ENCODE measurements around the gene TRPV6.

Gene TRPV6

DNA sequence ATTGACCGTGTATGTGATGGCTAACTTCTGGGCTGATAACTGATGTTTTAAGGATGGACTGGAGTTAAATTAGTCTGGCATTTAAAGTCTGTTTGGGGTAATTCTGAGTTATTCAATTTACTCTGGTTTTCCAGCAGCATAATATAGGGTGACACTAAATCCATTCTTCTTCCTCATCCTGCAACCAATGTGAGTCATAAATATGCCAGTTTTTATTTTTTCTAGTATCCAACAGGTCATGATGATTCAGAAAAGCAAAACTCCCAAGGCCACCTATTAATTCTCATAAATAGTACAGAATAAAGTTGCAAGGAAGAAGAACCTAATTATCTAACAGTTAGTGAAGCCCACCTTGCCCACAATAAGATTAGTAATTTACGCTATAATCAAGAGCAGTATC lies 38.2 kb downstream of the TRPV6 start:
- no peak for DNase-seq

GRCh38 chr7:142842251-142842766 lies 43.2 kb downstream of the TRPV6 start:
- DNase-seq: no peak

GRCh38 chr7:142838461-142839213 lies 46.9 kb downstream of the TRPV6 start:
- DNase-seq: no peak

DNA sequence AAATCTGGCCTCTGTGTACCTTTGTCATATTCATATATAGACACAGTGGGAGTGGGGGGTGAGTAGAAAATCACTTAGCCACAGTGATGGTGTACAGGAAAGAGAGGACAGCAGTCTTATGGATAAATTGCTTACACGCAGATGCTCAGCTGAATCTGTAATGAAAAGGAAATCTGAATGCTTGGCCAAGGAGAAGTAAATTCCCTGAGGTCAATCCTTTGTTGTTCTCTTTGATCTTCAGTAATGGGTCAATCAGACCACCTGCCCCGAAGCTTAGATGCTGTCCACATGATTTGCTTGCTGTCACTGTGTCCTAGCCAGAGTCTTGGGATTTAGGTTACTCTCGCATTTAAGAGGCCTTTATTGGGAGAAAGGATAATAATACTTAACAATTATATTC lies 49.1 kb downstream of the TRPV6 start:
- no peak for DNase-seq

DNA sequence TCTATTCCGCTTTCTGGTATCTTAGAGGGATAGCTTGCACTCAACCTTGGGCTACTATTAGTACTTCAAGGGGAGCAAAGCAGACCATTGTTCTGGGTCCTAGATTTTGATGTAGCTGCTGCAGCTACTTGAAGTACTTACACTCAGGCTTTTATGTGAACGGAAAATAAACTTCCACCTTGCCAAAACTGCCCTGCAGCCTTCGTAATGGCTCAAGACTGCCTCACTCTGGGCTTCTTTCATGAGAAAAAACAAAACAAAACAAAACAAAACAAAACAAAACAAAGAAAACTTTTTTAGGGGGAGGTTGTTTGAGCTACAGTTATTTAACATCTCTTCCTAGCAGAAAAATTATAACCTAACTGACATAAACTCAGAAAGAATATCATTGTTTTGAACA lies 50.1 kb downstream of the TRPV6 start:
- DNase-seq: no peak

- no peak for DNase-seq
These were observed 52.1 kb downstream of the TRPV6 start for GRCh38 chr7:142833174-142834048.

GRCh38 chr7:142832417-142832816 lies 53.1 kb downstream of the TRPV6 start:
- DNase-seq: no peak

DNA sequence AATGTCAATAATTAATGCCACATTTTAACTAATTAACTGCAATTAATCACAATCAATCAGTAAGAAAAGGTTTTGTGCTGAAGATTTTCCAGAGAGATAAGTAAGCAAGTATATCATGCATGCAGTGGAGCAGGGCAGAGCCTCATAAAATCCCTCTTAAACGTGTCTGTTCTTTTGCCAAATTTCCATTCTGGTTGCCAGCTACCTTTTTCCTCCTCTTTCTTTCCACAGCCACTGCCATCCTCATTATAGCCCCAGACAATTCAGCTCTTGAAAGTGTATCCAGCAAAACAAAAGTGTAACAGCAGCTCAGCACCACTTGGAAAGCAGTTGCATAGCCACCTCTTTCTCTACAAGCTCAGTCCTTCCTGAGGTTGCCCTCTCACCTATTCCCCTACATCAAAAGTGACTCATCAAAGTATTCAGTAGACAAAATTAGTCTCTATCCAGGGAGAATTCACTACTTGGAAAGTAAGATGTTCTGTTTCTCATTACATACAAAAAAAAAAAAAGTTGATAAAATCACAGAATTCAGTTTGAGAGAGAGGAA lies 57.5 kb downstream of the TRPV6 start:
- no peak for DNase-seq

GRCh38 chr7:142822714-142823113 lies 62.8 kb downstream of the TRPV6 start:
- no peak for DNase-seq

All from EL (cell line).